Measurements from ENCODE around the gene SLC43A1.

- TF ChIP-seq TCF12 (IDR thresholded peaks at IDR 0.05), result no peak
- no peak for TF ChIP-seq FOXM1 (IDR thresholded peaks at IDR 0.05; ENCODE audit: low read depth)
- TF ChIP-seq, protein P1, sequence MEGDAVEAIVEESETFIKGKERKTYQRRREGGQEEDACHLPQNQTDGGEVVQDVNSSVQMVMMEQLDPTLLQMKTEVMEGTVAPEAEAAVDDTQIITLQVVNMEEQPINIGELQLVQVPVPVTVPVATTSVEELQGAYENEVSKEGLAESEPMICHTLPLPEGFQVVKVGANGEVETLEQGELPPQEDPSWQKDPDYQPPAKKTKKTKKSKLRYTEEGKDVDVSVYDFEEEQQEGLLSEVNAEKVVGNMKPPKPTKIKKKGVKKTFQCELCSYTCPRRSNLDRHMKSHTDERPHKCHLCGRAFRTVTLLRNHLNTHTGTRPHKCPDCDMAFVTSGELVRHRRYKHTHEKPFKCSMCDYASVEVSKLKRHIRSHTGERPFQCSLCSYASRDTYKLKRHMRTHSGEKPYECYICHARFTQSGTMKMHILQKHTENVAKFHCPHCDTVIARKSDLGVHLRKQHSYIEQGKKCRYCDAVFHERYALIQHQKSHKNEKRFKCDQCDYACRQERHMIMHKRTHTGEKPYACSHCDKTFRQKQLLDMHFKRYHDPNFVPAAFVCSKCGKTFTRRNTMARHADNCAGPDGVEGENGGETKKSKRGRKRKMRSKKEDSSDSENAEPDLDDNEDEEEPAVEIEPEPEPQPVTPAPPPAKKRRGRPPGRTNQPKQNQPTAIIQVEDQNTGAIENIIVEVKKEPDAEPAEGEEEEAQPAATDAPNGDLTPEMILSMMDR (IDR thresholded peaks at IDR 0.05), result no peak
- no peak for TF ChIP-seq GABPA (IDR thresholded peaks at IDR 0.05; ENCODE audit: low read depth)
These were observed at the start of gene SLC43A1 for GRCh38 chr11:57515332-57516060.

Data from SK-N-SH (cell line).